Skin of body (tissue), 3 donors: ENCODE results near the gene DOCK2. TPM values are rescaled to one million over a fixed set of nuclear protein-coding genes. Genes with fewer than 3 reads are reported as not detected.

Source experiments
- DNase-seq: peaks from one replicate; lab custom pipeline; 2025; lab: John Stamatoyannopoulos, UW
- small RNA-seq: library from RNA; depleted of rRNA; stranded (forward); fragments of <200 nt; gene quantifications from one replicate; pipeline ENCODE3, GENCODE V24; 2014; ENCODE audit warnings: low replicate concordance
- total RNA-seq: library from RNA; depleted of rRNA; stranded (reverse); fragments of >200 nt; gene quantifications from one replicate; pipeline ENCODE4 v1.2.3, GENCODE V29; 2014

Gene DOCK2
- total RNA-seq, 1 donor from 2014 or later, result 20.6 TPM

- DNase-seq, result no peak
These were observed 477.2 kb downstream of the DOCK2 start for GRCh38 chr5:170114271-170114670.

GRCh38 chr5:170115925-170116324 is 478.9 kb downstream of the DOCK2 start:
- no peak for DNase-seq

GRCh38 chr5:170117736-170118135 is 480.7 kb downstream of the DOCK2 start:
- no peak for DNase-seq

GRCh38 chr5:170120576-170120975 is 483.5 kb downstream of the DOCK2 start:
- DNase-seq, result no peak

- DNase-seq, result no peak
These were observed 484.2 kb downstream of the DOCK2 start for GRCh38 chr5:170121321-170121720.

GRCh38 chr5:170126061-170126460 is 489.0 kb downstream of the DOCK2 start:
- no peak for DNase-seq

GRCh38 chr5:170126626-170127025 is 489.6 kb downstream of the DOCK2 start:
- DNase-seq, result no peak

GRCh38 chr5:170131235-170131634 is 494.2 kb downstream of the DOCK2 start:
- DNase-seq, result no peak

- peak; percentile 82 for DNase-seq
These were observed 495.3 kb downstream of the DOCK2 start for GRCh38 chr5:170132269-170132975.

Small RNA genes within 50 kb of the gene (small RNA-seq; reads per million reads assigned to genes)
- gene MIR378E, result not detected

Other genes starting within 250 kb of the DOCK2 start
- 10.3 TPM for gene SPDL1, start 53.5 kb upstream of the DOCK2 start, total RNA-seq